K562 (cell line): ENCODE results near the gene RNGTT. TPM values are rescaled to one million over a fixed set of nuclear protein-coding genes. Genes with fewer than 3 reads are reported as not detected.

Experiments
- ATAC-seq: fragments of 200-7000 bp; cut with Tn5 transposase; 3 replicates; pipeline ENCODE4 v1.9.1; 2020; ENCODE audit warnings: moderate library complexity
- BruUV-seq: library from RNA; stranded (reverse); fragments of 400-500 nt; replicated peaks from 2 replicates; lab custom pipeline; 2021; lab: Mats Ljungman, UMichigan
- CTCF ChIA-PET: fragments of 300-600 bp; formaldehyde crosslinking; extraction: SDS; loops from one replicate; lab custom pipeline; 2021; ENCODE audit warnings: low intra/inter-chr PET ratio; lab: Yijun Ruan, JAX
- POLR2A ChIA-PET: fragments of 300-600, 350-650 bp; sonication (Branson Sonifier 250); formaldehyde crosslinking; extraction: SDS; loops from one replicate; lab custom pipeline; 2021; ENCODE audit warnings: antibody characterized with exemption, inconsistent platforms; lab: Yijun Ruan, JAX
- DNase-seq, 4 experiments: peaks; one replicate each; pipeline versions ENCODE4 v3.0.0 to v3.0.0-alpha.2; 2011 to 2018; ENCODE audit warnings: low spot score in 3 of 4, mixed read lengths in 3 of 4; ENCODE audit errors: extremely low read depth in 1 of 4
- FAIRE-seq: peaks from 2 replicates; lab custom pipeline; 2011; peaks lifted over from hg19 to GRCh38; lab: Jason Lieb, UNC
- H2AFZ ChIP-seq: 2 replicates; pipeline ENCODE4 v1.6.0; 2011; ENCODE audit warnings: low read depth, low read length, control low read depth, inconsistent platforms
- H3K27ac ChIP-seq: fragments of 200-600 bp; 3 replicates; pipeline ENCODE4 v1.8.0; 2011; ENCODE audit warnings: low read depth, mild to moderate bottlenecking, control low read depth, inconsistent platforms, low read length, moderate library complexity, mixed read lengths; ENCODE audit errors: extremely low read depth
- H3K27me3 ChIP-seq, 2 experiments: fragments of 300-600 bp in 1 of 2; 2 replicates in 1 of 2; 3 replicates in 1 of 2; pipeline versions ENCODE4 v1.6.0 to v1.8.0; 2011; ENCODE audit warnings: inconsistent platforms in 2 of 2, low read length in 2 of 2, mild to moderate bottlenecking in 1 of 2, mixed read lengths in 1 of 2, moderate library complexity in 1 of 2; ENCODE audit not compliant: control insufficient read depth in 2 of 2, insufficient read depth in 2 of 2
- H3K36me3 ChIP-seq: fragments of 300-600 bp; 3 replicates; pipeline ENCODE4 v1.8.0; 2011; ENCODE audit warnings: mild to moderate bottlenecking, low read length, inconsistent platforms; ENCODE audit not compliant: control insufficient read depth, insufficient read depth
- H3K4me1 ChIP-seq, 2 experiments: fragments of 200-600 bp in 1 of 2; replicated peaks in 1 of 2; 2 replicates in 1 of 2; 3 replicates in 1 of 2; pipeline versions ENCODE4 v1.5.1 to v1.8.0; 2011; ENCODE audit warnings: inconsistent platforms in 2 of 2, low read length in 2 of 2, mild to moderate bottlenecking in 1 of 2, mixed read lengths in 1 of 2, moderate library complexity in 1 of 2; ENCODE audit not compliant: control insufficient read depth in 2 of 2, insufficient read depth in 2 of 2
- H3K4me2 ChIP-seq: 2 replicates; pipeline ENCODE4 v1.6.1; 2011; ENCODE audit warnings: low read length, control low read depth, inconsistent platforms, mixed read lengths; ENCODE audit not compliant: insufficient read depth
- H3K4me3 ChIP-seq: fragments of 200-600 bp; sonication (generic), shearing (Covaris generic); 2 replicates; pipeline ENCODE4 v1.5.1; 2016; ENCODE audit warnings: control low read depth, inconsistent platforms
- H3K79me2 ChIP-seq: fragments of 200-600 bp; 3 replicates; pipeline ENCODE4 v1.8.0; 2011; ENCODE audit warnings: low read length, inconsistent platforms; ENCODE audit not compliant: control insufficient read depth, insufficient read depth
- H3K9ac ChIP-seq, 2 experiments: 2 replicates each; pipeline versions ENCODE4 v1.6.0 to v1.6.1; 2011; ENCODE audit warnings: low read depth in 2 of 2, low read length in 2 of 2, control low read depth in 1 of 2, inconsistent platforms in 1 of 2, mild to moderate bottlenecking in 1 of 2, mixed read lengths in 1 of 2; ENCODE audit not compliant: insufficient read depth in 1 of 2
- H3K9me1 ChIP-seq: one replicate; pipeline ENCODE4 v1.6.0; 2011; ENCODE audit warnings: inconsistent platforms, mild to moderate bottlenecking, low read length, moderate library complexity; ENCODE audit not compliant: control insufficient read depth, insufficient read depth
- H3K9me3 ChIP-seq: replicated peaks from 2 replicates; pipeline ENCODE4 v1.5.1; 2011; ENCODE audit warnings: low read depth, low read length, inconsistent platforms; ENCODE audit not compliant: control insufficient read depth, insufficient read depth
- H4K20me1 ChIP-seq: replicated peaks from 2 replicates; pipeline ENCODE4 v1.6.1; 2011; ENCODE audit warnings: low read length, inconsistent platforms, mixed read lengths; ENCODE audit not compliant: control insufficient read depth, insufficient read depth
- MED1 ChIP-seq: sonication (generic); formaldehyde crosslinking; IDR thresholded peaks from 2 replicates; pipeline ENCODE4 v1.8.1; 2023; ENCODE audit warnings: missing genetic modification reagents, borderline replicate concordance
- RBM25 ChIP-seq: fragments of 200-400 bp; formaldehyde crosslinking; IDR thresholded peaks from 2 replicates; pipeline ENCODE4 v1.6.1; 2018; ENCODE audit warnings: low read length, low read depth, moderate library complexity; ENCODE audit not compliant: severe bottlenecking
- ZNF146 ChIP-seq: IDR thresholded peaks from one replicate; pipeline ENCODE4 v1.6.1; 2018; ENCODE audit warnings: missing compliant biosample characterization; ENCODE audit not compliant: unreplicated experiment
- WGBS: fragments of 100-300 bp; shearing (Covaris generic); methylation state at CpG from one replicate; pipeline ENCODE4 v1.1.6; 2016; ENCODE audit warnings: low coverage, mixed read lengths; ENCODE audit not compliant: insufficient coverage; ENCODE audit errors: missing lambda C conversion rate; 5-methylcytosine and 5-hydroxymethylcytosine counted together
- in situ Hi-C: fragments of 300-500 bp; cut with MboI; formaldehyde crosslinking; loops from 4 replicates; pipeline ENCODE4 v1.15.0; 2018; ENCODE audit warnings: inconsistent platforms, mixed read lengths
- intact Hi-C: fragments of 100-400 bp; cut with micrococcal nuclease; formaldehyde crosslinking; loops from 2 replicates; pipeline ENCODE4 v1.14.2; 2022
- polyA plus RNA-seq, 8 experiments: library from polyadenylated mRNA; depleted of rRNA in 4 of 8; stranded (reverse) in 5 of 8; unstranded in 3 of 8; fragments of >200 nt; fragmentation: Nextera tagmentation in 2 of 8; fragmentation: Illumina TruSeq in 1 of 8; extraction: Ambion mirVana in 2 of 8; extraction: Trizol in 1 of 8; gene quantifications; 2 replicates each; pipeline versions ENCODE4 v1.2.1 to v1.2.3, GENCODE V29; 2011 to 2014; ENCODE audit warnings: inconsistent platforms in 1 of 8, missing spikeins in 1 of 8
- total RNA-seq, 7 experiments: library from RNA; depleted of rRNA in 6 of 7; stranded (reverse); fragments of >200 nt in 6 of 7; fragmentation: Illumina TruSeq in 2 of 7; extraction: Trizol in 2 of 7; gene quantifications; 2 replicates each; pipeline versions ENCODE4 v1.2.1 to v1.2.3, GENCODE V29; 2011 to 2021; ENCODE audit warnings: low replicate concordance in 1 of 7
- TF ChIP-seq, protein P1 (sequence below): fragments of 250-450 bp; sonication (Bioruptor Pico); IDR thresholded peaks from 2 replicates; pipeline ENCODE4 v1.5.0; 2020; ENCODE audit warnings: mild to moderate bottlenecking
- TF ChIP-seq, protein P2 (sequence below): fragments of 450-650 bp; formaldehyde crosslinking; IDR thresholded peaks from 2 replicates; pipeline ENCODE4 v1.4.0; 2022; ENCODE audit warnings: missing genetic modification characterization

The RNGTT gene
- total and polyA plus RNA-seq, 9 of the 15 experiments (the other 6 are each of a cell fraction or from before 2014, with no cell fraction given): 6.1 to 31.7 (median 19.5) TPM

DNA sequence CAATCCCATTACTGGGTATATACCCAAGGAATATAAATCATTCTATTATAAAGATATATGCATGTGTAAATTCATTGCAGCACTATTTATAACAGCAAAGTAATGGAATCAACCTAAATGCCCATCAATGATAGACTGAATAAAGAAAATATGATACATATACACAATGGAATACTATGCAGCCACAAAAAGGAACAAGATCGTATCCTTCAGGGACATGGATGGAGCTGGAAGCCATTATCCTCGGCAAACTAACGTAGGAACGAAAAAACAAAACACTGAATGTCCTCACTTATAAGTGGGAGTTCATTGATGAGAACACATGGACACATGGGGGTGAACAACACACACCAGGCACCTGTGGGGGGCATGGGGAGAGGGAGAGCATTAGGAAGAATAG lies 156.7 kb downstream of the RNGTT start:
- Histone ChIP-seq H2AFZ (no peak overlapping the region), H3K4me3 (no peak overlapping the region), H3K9me3 (peaks cover 5% of the 10 kb centered on the region; the same call in 1 of the 2 replicates), H3K9ac (no peak overlapping the region), H3K4me2 (no peak overlapping the region), H3K4me1 (no peaks in the 10 kb centered on the region), H4K20me1 (no peaks in the 10 kb centered on the region), H3K27me3 (no peaks in the 10 kb centered on the region), H3K36me3 (peaks cover 3% of the 10 kb centered on the region; the same call in 2 of the 3 replicates), H3K9me1 (no peaks in the 10 kb centered on the region), H3K79me2 (0 out of 3 replicates have a peak, but pooled peaks cover 2% of the 10 kb centered on the region), H3K27ac (no peak overlapping the region)
- FAIRE-seq (no peak), DNase-seq (no peak), ATAC-seq (no peak)
- in situ Hi-C loops: no loop called here
- intact Hi-C loops: no loop called here
- no TSS peak for BruUV-seq
- ChIA-PET POLR2A (no interaction called here), CTCF (no interaction called here)
- TF ChIP-seq ZNF146 (CRISPR knock-in tag): peak; percentile 81
- peak; percentile 7 for TF ChIP-seq RBM25
- TF ChIP-seq, protein P1, sequence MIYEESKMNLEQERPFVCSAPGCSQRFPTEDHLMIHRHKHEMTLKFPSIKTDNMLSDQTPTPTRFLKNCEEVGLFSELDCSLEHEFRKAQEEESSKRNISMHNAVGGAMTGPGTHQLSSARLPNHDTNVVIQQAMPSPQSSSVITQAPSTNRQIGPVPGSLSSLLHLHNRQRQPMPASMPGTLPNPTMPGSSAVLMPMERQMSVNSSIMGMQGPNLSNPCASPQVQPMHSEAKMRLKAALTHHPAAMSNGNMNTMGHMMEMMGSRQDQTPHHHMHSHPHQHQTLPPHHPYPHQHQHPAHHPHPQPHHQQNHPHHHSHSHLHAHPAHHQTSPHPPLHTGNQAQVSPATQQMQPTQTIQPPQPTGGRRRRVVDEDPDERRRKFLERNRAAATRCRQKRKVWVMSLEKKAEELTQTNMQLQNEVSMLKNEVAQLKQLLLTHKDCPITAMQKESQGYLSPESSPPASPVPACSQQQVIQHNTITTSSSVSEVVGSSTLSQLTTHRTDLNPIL (CRISPR knock-in tag): no peak
- TF ChIP-seq MED1 (CRISPR knock-in tag): no peak
- TF ChIP-seq, protein P2, sequence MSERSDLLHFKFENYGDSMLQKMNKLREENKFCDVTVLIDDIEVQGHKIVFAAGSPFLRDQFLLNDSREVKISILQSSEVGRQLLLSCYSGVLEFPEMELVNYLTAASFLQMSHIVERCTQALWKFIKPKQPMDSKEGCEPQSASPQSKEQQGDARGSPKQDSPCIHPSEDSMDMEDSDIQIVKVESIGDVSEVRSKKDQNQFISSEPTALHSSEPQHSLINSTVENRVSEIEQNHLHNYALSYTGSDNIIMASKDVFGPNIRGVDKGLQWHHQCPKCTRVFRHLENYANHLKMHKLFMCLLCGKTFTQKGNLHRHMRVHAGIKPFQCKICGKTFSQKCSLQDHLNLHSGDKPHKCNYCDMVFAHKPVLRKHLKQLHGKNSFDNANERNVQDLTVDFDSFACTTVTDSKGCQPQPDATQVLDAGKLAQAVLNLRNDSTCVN (CRISPR knock-in tag): no peak
- 83% methylated on average over 4 of the region's 4 CpGs for WGBS
